GM12878 (cell line): ENCODE results near the gene PP2D1. TPM values are rescaled to one million over a fixed set of nuclear protein-coding genes. Genes with fewer than 3 reads are reported as not detected.

Experiments used
- CHD2 ChIP-seq: IDR thresholded peaks from 2 replicates; pipeline ENCODE4 v1.6.1; 2011; ENCODE audit warnings: low read depth, low read length, improper control_type of control experiment, borderline replicate concordance
- CREB1 ChIP-seq: IDR thresholded peaks from 2 replicates; pipeline ENCODE4 v1.6.1; 2012; ENCODE audit warnings: low read depth, mild to moderate bottlenecking, inconsistent platforms
- CTCF ChIP-seq, 3 experiments: IDR thresholded peaks in 2 of 3; conservative IDR thresholded peaks in 1 of 3; 2 replicates each; pipeline ENCODE4 v1.5.1; 2011; ENCODE audit warnings: low read depth in 3 of 3, low read length in 3 of 3, mild to moderate bottlenecking in 3 of 3, control low read depth in 2 of 3, moderate library complexity in 2 of 3, inconsistent platforms in 1 of 3, mixed read lengths in 1 of 3; ENCODE audit not compliant: control insufficient read depth in 2 of 3, insufficient read depth in 1 of 3; ENCODE audit errors: extremely low read depth in 1 of 3
- DPF2 ChIP-seq: fragments of 450-650 bp; IDR thresholded peaks from 2 replicates; pipeline ENCODE4 v1.6.1; 2017; ENCODE audit warnings: mild to moderate bottlenecking
- EED ChIP-seq: sonication (generic); IDR thresholded peaks from 2 replicates; pipeline ENCODE4 v1.6.1; 2016; ENCODE audit warnings: antibody characterized with exemption, low read depth
- EGR1 ChIP-seq, 2 experiments: IDR thresholded peaks; 1 replicate in 1 of 2; 2 replicates in 1 of 2; pipeline ENCODE4 v1.6.1; 2011 to 2012; ENCODE audit warnings: low read depth in 2 of 2, low read length in 2 of 2, borderline replicate concordance in 1 of 2, mild to moderate bottlenecking in 1 of 2, moderate library complexity in 1 of 2
- HCFC1 ChIP-seq: fragments of 150-350 bp; IDR thresholded peaks from 2 replicates; pipeline ENCODE4 v1.6.1; 2014; ENCODE audit warnings: low read length
- HDGF ChIP-seq: fragments of 450-650 bp; IDR thresholded peaks from 2 replicates; pipeline ENCODE4 v1.6.1; 2016; ENCODE audit warnings: antibody characterized with exemption
- LARP7 ChIP-seq: fragments of 450-650 bp; IDR thresholded peaks from 2 replicates; pipeline ENCODE4 v1.6.1; 2017; ENCODE audit warnings: mild to moderate bottlenecking
- MEF2A ChIP-seq: IDR thresholded peaks from 2 replicates; pipeline ENCODE4 v1.6.1; 2011; ENCODE audit warnings: low read depth, mild to moderate bottlenecking, low read length, moderate library complexity; ENCODE audit not compliant: insufficient read depth
- MEF2B ChIP-seq: fragments of 450-650 bp; IDR thresholded peaks from 2 replicates; pipeline ENCODE4 v1.6.1; 2018; ENCODE audit warnings: mild to moderate bottlenecking, moderate library complexity; ENCODE audit not compliant: partially characterized antibody, poor library complexity, severe bottlenecking
- NFYA ChIP-seq: IDR thresholded peaks from 2 replicates; pipeline ENCODE4 v1.6.1; 2011; ENCODE audit warnings: low read depth, mild to moderate bottlenecking, low read length, improper control_type of control experiment, borderline replicate concordance
- NFYB ChIP-seq: IDR thresholded peaks from 2 replicates; pipeline ENCODE4 v1.6.1; 2011; ENCODE audit warnings: low read depth, mild to moderate bottlenecking, low read length, improper control_type of control experiment, moderate library complexity; ENCODE audit not compliant: insufficient read depth
- NR2F1 ChIP-seq: fragments of 450-650 bp; conservative IDR thresholded peaks from 2 replicates; pipeline ENCODE4 v1.6.1; 2017; ENCODE audit warnings: mild to moderate bottlenecking
- PAX5 ChIP-seq: IDR thresholded peaks from 2 replicates; pipeline ENCODE4 v1.6.1; 2011; ENCODE audit warnings: low read depth, low read length, borderline replicate concordance
- POLR2A ChIP-seq: IDR thresholded peaks from 2 replicates; pipeline ENCODE4 v1.6.1; 2011; ENCODE audit warnings: low read depth, mild to moderate bottlenecking, low read length
- POLR2AphosphoS2 ChIP-seq: IDR thresholded peaks from 2 replicates; pipeline ENCODE4 v1.6.1; 2011; ENCODE audit warnings: low read depth, mild to moderate bottlenecking, low read length, improper control_type of control experiment, moderate library complexity
- RAD21 ChIP-seq: IDR thresholded peaks from 2 replicates; pipeline ENCODE4 v1.6.1; 2011; ENCODE audit warnings: mild to moderate bottlenecking, low read depth, low read length, moderate library complexity; ENCODE audit not compliant: insufficient read depth
- RB1 ChIP-seq: fragments of 450-650 bp; formaldehyde crosslinking; IDR thresholded peaks from 2 replicates; pipeline ENCODE4 v1.6.1; 2017; ENCODE audit warnings: mild to moderate bottlenecking, borderline replicate concordance
- RELA ChIP-seq: fragments of 450-650 bp; IDR thresholded peaks from 2 replicates; pipeline ENCODE4 v1.8.0; 2014; ENCODE audit warnings: borderline replicate concordance; ENCODE audit not compliant: partially characterized antibody
- RFX5 ChIP-seq: IDR thresholded peaks from 2 replicates; pipeline ENCODE4 v1.6.1; 2011; ENCODE audit warnings: low read depth, low read length, improper control_type of control experiment
- RUNX3 ChIP-seq: IDR thresholded peaks from 2 replicates; pipeline ENCODE4 v1.6.1; 2012; ENCODE audit warnings: low read length, inconsistent platforms
- SIN3A ChIP-seq: IDR thresholded peaks from 2 replicates; pipeline ENCODE4 v1.6.1; 2012; ENCODE audit warnings: low read depth, low read length, improper control_type of control experiment
- SMC3 ChIP-seq: IDR thresholded peaks from 2 replicates; pipeline ENCODE4 v1.6.1; 2011; ENCODE audit warnings: low read length, improper control_type of control experiment, borderline replicate concordance
- SP1 ChIP-seq: IDR thresholded peaks from one replicate; pipeline ENCODE4 v1.6.1; 2011; ENCODE audit warnings: low read depth, low read length
- TARDBP ChIP-seq: IDR thresholded peaks from 2 replicates; pipeline ENCODE4 v1.6.1; 2016; ENCODE audit warnings: borderline replicate concordance
- TBL1XR1 ChIP-seq: IDR thresholded peaks from 2 replicates; pipeline ENCODE4 v1.6.1; 2012; ENCODE audit warnings: low read depth, low read length, improper control_type of control experiment
- TCF3 ChIP-seq: IDR thresholded peaks from 2 replicates; pipeline ENCODE4 v1.6.1; 2012; ENCODE audit warnings: low read depth, mild to moderate bottlenecking, low read length, borderline replicate concordance; ENCODE audit not compliant: insufficient read depth
- ZNF384 ChIP-seq: IDR thresholded peaks from 2 replicates; pipeline ENCODE4 v1.6.1; 2012; ENCODE audit warnings: low read depth, mild to moderate bottlenecking, low read length, improper control_type of control experiment, borderline replicate concordance
- polyA plus RNA-seq, 11 experiments: library from polyadenylated mRNA; depleted of rRNA in 4 of 11; unstranded in 6 of 11; stranded (reverse) in 5 of 11; fragments of >200 nt; fragmentation: Nextera tagmentation in 4 of 11; fragmentation: Illumina TruSeq in 1 of 11; extraction: Ambion mirVana in 4 of 11; extraction: Trizol in 1 of 11; gene quantifications; 1 replicate in 1 of 11; 2 replicates in 10 of 11; pipeline versions ENCODE4 v1.2.1 to v1.2.3, GENCODE V29; 2011 to 2016; ENCODE audit warnings: inconsistent platforms in 2 of 11, missing spikeins in 2 of 11, low read depth in 1 of 11
- total RNA-seq, 4 experiments: library from RNA; depleted of rRNA in 3 of 4; stranded (reverse); fragments of >200 nt in 3 of 4; fragmentation: Illumina TruSeq in 1 of 4; extraction: Trizol in 1 of 4; gene quantifications; 2 replicates each; pipeline versions ENCODE4 v1.2.1 to v1.2.3, GENCODE V29; 2013 to 2021
- TF ChIP-seq, protein P1 (sequence below): IDR thresholded peaks from 2 replicates; pipeline ENCODE4 v1.6.1; 2011; ENCODE audit warnings: borderline replicate concordance, low read depth, mild to moderate bottlenecking, moderate library complexity, mixed read lengths, low read length; ENCODE audit not compliant: insufficient read depth; ENCODE audit errors: extremely low read length

The PP2D1 gene
- total and polyA plus RNA-seq, 10 of the 15 experiments (the other 5 are each of a cell fraction or from before 2014, with no cell fraction given): 0.04 to 0.18 (median 0.17) TPM; not detected in 7

- peak; percentile 46; the same call in 1 of the 2 replicates for TF ChIP-seq RAD21
- TF ChIP-seq CREB1: no peak
- TF ChIP-seq TARDBP: no peak
- no peak for TF ChIP-seq POLR2AphosphoS2
- peak; percentile 9; the same call in 1 of the 2 replicates for TF ChIP-seq PAX5
- peak; percentile 33; the same call in 1 of the 2 replicates for TF ChIP-seq NR2F1
- TF ChIP-seq CHD2: peak; percentile 71; the same call in 1 of the 2 replicates
- peak; percentile 31 for TF ChIP-seq SMC3
- TF ChIP-seq POLR2A: peak; percentile 81
- TF ChIP-seq NFYA: no peak
- TF ChIP-seq DPF2: peak; percentile 65
- TF ChIP-seq EED: 0 out of 2 replicates have a peak, but pooled peaks have one; percentile 45
- TF ChIP-seq TBL1XR1: no peak
- peak in 1 of 2 experiments; percentile 68; a peak in 2 of 3 replicates for TF ChIP-seq EGR1 (IDR thresholded peaks at IDR 0.05; ENCODE audit: borderline replicate concordance in 1 of 2, low read depth in 2 of 2, low read length in 2 of 2)
- 0 out of 2 replicates have a peak, but pooled peaks have one; percentile 52 for TF ChIP-seq SIN3A
- no peak for TF ChIP-seq RFX5
- TF ChIP-seq MEF2B: peak; percentile 39
- TF ChIP-seq HCFC1: no peak
- 0 out of 2 replicates have a peak, but pooled peaks have one; percentile 64 for TF ChIP-seq HDGF
- TF ChIP-seq CTCF (IDR thresholded peaks at IDR 0.05 in 2 of 3, conservative IDR thresholded peaks at IDR 0.05 in 1 of 3; ENCODE audit: control insufficient read depth in 2 of 3, extremely low read depth in 1 of 3, insufficient read depth in 1 of 3, low read depth in 3 of 3, low read length in 3 of 3): peak; percentile 42 to 78 (median 66)
- peak; percentile 70; the same call in 1 of the 2 replicates for TF ChIP-seq RB1
- no peak for TF ChIP-seq NFYB
- 0 out of 2 replicates have a peak, but pooled peaks have one; percentile 24 for TF ChIP-seq TCF3
- no peak for TF ChIP-seq ZNF384
- TF ChIP-seq RUNX3: peak; percentile 59
- no peak for TF ChIP-seq SP1
- no peak for TF ChIP-seq MEF2A
- TF ChIP-seq LARP7: peak; percentile 77
- TF ChIP-seq RELA: peak; percentile 24
- TF ChIP-seq, protein P1, sequence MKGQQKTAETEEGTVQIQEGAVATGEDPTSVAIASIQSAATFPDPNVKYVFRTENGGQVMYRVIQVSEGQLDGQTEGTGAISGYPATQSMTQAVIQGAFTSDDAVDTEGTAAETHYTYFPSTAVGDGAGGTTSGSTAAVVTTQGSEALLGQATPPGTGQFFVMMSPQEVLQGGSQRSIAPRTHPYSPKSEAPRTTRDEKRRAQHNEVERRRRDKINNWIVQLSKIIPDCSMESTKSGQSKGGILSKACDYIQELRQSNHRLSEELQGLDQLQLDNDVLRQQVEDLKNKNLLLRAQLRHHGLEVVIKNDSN: no peak
Observed at GRCh38 chr3:20039765-20040547, 27.9 kb upstream of the PP2D1 start, which contains the start of gene KAT2B (continued).
